ENCODE data around the gene RHOF. TPM values are rescaled to one million over a fixed set of nuclear protein-coding genes. Genes with fewer than 3 reads are reported as not detected.

RHOF gene
- total and polyA plus RNA-seq, 2 of the 8 experiments (the other 6 are each of a cell fraction or from before 2014, with no cell fraction given), result 23.8 to 31.9 TPM

GRCh38 chr12:121749267-121749666, 44.2 kb downstream of the RHOF start:
- no peak for FAIRE-seq
- no peak overlapping the region for H3K4me2 ChIP-seq (ENCODE audit: insufficient read depth in 1 of 2, low read depth in 2 of 2, low read length in 2 of 2)
- H4K8ac ChIP-seq (ENCODE audit: extremely low read depth, insufficient read depth, low read length), result no peak overlapping the region
- peaks cover 10% of the 10 kb centered on the region; the same call in 1 of the 2 replicates for H3K23me2 ChIP-seq (ENCODE audit: low read depth, low read length)
- no peaks in the 10 kb centered on the region for H3K4me1 ChIP-seq (replicated peaks in 1 of 4; ENCODE audit: control insufficient read depth in 3 of 4, insufficient read depth in 4 of 4, low read length in 3 of 4)
- no peaks in the 10 kb centered on the region for H3K9me3 ChIP-seq (ENCODE audit: insufficient read depth in 2 of 2, low read depth in 1 of 2, low read length in 1 of 2)
- no peak overlapping the region for H3K14ac ChIP-seq (ENCODE audit: insufficient read length)
- H3K23ac ChIP-seq (ENCODE audit: insufficient read length), result no peak overlapping the region
- H2BK15ac ChIP-seq (ENCODE audit: low read length), result no peak overlapping the region
- no peak overlapping the region for H3K27ac ChIP-seq (ENCODE audit: low read depth, low read length)
- H3K36me3 ChIP-seq (ENCODE audit: control insufficient read depth in 2 of 4, insufficient read depth in 4 of 4, low read length in 3 of 4), result peaks cover 2 to 28% (median 7%) of the 10 kb centered on the region in 4 experiments; a peak in 6 of 8 replicates
- H2BK120ac ChIP-seq (replicated peaks; ENCODE audit: low read depth, low read length), result no peak overlapping the region
- no peak overlapping the region for H3K4ac ChIP-seq (replicated peaks; ENCODE audit: insufficient read length, low read depth, low read length)
- H2AK5ac ChIP-seq (ENCODE audit: low read depth, low read length), result no peak overlapping the region
- no peak overlapping the region for H3K9ac ChIP-seq (replicated peaks in 1 of 4; ENCODE audit: extremely low read depth in 1 of 4, low read depth in 3 of 4, low read length in 3 of 4)
- WGBS, 2 experiments (ENCODE audit: extremely low coverage in 1 of 2, insufficient coverage in 1 of 2, insufficient read length in 1 of 2, insufficient replicate concordance in 2 of 2, low coverage in 1 of 2, low lambda C conversion rate in 2 of 2, missing lambda C conversion rate in 1 of 2), result 95% methylated on average over 10 of the region's 10 CpGs; no CpG with 5 or more reads in 1 of the 2 experiments
- H2BK20ac ChIP-seq (ENCODE audit: low read length), result no peak overlapping the region
- no peak for DNase-seq (ENCODE audit: low read depth in 1 of 2, low spot score in 2 of 2)
- H3K27me3 ChIP-seq (replicated peaks in 1 of 4; ENCODE audit: control insufficient read depth in 3 of 4, extremely low read depth in 1 of 4, insufficient read depth in 3 of 4, low read length in 3 of 4), result no peaks in the 10 kb centered on the region
- no peak overlapping the region for H4K91ac ChIP-seq (replicated peaks; ENCODE audit: insufficient read length, low read length)
- no peak overlapping the region for H2BK12ac ChIP-seq (ENCODE audit: low read depth, low read length)
- TF ChIP-seq RFX5 (IDR thresholded peaks at IDR 0.05; ENCODE audit: borderline replicate concordance, low read depth, low read length) (no peak), SP2 (IDR thresholded peaks at IDR 0.05; ENCODE audit: low read length) (no peak), SRF (IDR thresholded peaks at IDR 0.05; ENCODE audit: low read depth, low read length) (no peak), NANOG (IDR thresholded peaks at IDR 0.05; ENCODE audit: insufficient read depth, low read depth, low read length, poor library complexity, severe bottlenecking) (no peak)
- peaks cover 3 to 20% of the 10 kb centered on the region in 2 experiments for H4K20me1 ChIP-seq (replicated peaks in 1 of 2; ENCODE audit: control insufficient read depth in 1 of 2, insufficient read depth in 2 of 2, low read length in 2 of 2)
- no peak overlapping the region for H3K18ac ChIP-seq (ENCODE audit: extremely low read depth, low read length)
- peaks cover under 1% of the 10 kb centered on the region; the same call in 1 of the 2 replicates for H3K79me1 ChIP-seq (ENCODE audit: low read depth, low read length)
- H3K4me3 ChIP-seq (ENCODE audit: extremely low read depth in 1 of 4, insufficient read depth in 2 of 4, low read depth in 3 of 4, low read length in 4 of 4), result no peak overlapping the region
- ChIA-PET CTCF (ENCODE audit: partially characterized antibody) (interaction anchor here (0.6 to 1.8 kb wide), 4 partner anchors 8 to 47 kb away, joined by 3 to 4 read pairs (median 4); no protein-coding TSS in a partner anchor), POLR2A (ENCODE audit: partially characterized antibody) (interaction anchor here (1.1 to 1.6 kb wide), 4 partner anchors 12 to 38 kb away, joined by 3 to 5 read pairs (median 3); partner anchors contain the start of gene TMEM120B)
- H3K56ac ChIP-seq (replicated peaks; ENCODE audit: insufficient read length, low read depth, low read length), result no peak overlapping the region
- H2BK5ac ChIP-seq (ENCODE audit: low read depth, low read length), result peak overlapping the region; percentile 16; the same call in 1 of the 2 replicates
- H2AFZ ChIP-seq (ENCODE audit: low read length), result no peak overlapping the region
- H4K5ac ChIP-seq (ENCODE audit: insufficient read length, low read depth, low read length), result no peak overlapping the region
- no peaks in the 10 kb centered on the region; a peak in 1 of 4 replicates for H3K79me2 ChIP-seq (ENCODE audit: control insufficient read depth in 1 of 2, insufficient read depth in 2 of 2, low read length in 2 of 2)
